ENCODE data around the gene BCL2L11.
"Not testable (repeated sequence)": the region's sequence is repeated elsewhere in the genome, so short reads cannot be mapped to it uniquely, and the experiment has no call there.

BCL2L11 gene

GRCh38 chr2:111120253-111121027, at the start of gene BCL2L11:
Gene BCL2L11 (plus strand): TSS chr2:111120914. CDS start chr2:111123746, 2,832 bp downstream.
- peak; percentile 85 to 87 for DNase-seq (ENCODE audit: low read depth in 2 of 2)

GRCh38 chr2:111071600-111072171, 49.0 kb upstream of the BCL2L11 start:
- no peak for DNase-seq (ENCODE audit: low read depth in 2 of 2)

GRCh38 chr2:111072220-111072871, 48.4 kb upstream of the BCL2L11 start:
- no peak for DNase-seq (ENCODE audit: low read depth in 2 of 2)

- DNase-seq (ENCODE audit: low read depth in 2 of 2), result not testable (repeated sequence)
These were observed 38.1 kb upstream of the BCL2L11 start for GRCh38 chr2:111082659-111083058.

GRCh38 chr2:111091811-111092211, 28.9 kb upstream of the BCL2L11 start:
- DNase-seq (ENCODE audit: low read depth in 2 of 2), result no peak

GRCh38 chr2:111094691-111095090, 26.0 kb upstream of the BCL2L11 start:
- DNase-seq (ENCODE audit: low read depth in 2 of 2), result no peak

- DNase-seq (ENCODE audit: low read depth in 2 of 2), result no peak
These were observed 25.3 kb upstream of the BCL2L11 start for GRCh38 chr2:111095434-111095833.

GRCh38 chr2:111099402-111099801, 21.3 kb upstream of the BCL2L11 start:
- DNase-seq (ENCODE audit: low read depth in 2 of 2), result no peak

- no peak for DNase-seq (ENCODE audit: low read depth in 2 of 2)
These were observed 20.5 kb upstream of the BCL2L11 start for GRCh38 chr2:111100087-111100764.

- peak in 1 of 2 donors; percentile 7 for DNase-seq (ENCODE audit: low read depth in 2 of 2)
These were observed 19.9 kb upstream of the BCL2L11 start for GRCh38 chr2:111100765-111101162.

GRCh38 chr2:111101592-111101991, 19.1 kb upstream of the BCL2L11 start:
- peak in 1 of 2 donors; percentile 14 for DNase-seq (ENCODE audit: low read depth in 2 of 2)

GRCh38 chr2:111102216-111102615, 18.5 kb upstream of the BCL2L11 start:
- no peak for DNase-seq (ENCODE audit: low read depth in 2 of 2)

GRCh38 chr2:111105926-111106325, 14.8 kb upstream of the BCL2L11 start:
- no peak for DNase-seq (ENCODE audit: low read depth in 2 of 2)

GRCh38 chr2:111106706-111107105, 14.0 kb upstream of the BCL2L11 start:
- DNase-seq (ENCODE audit: low read depth in 2 of 2), result no peak

GRCh38 chr2:111108745-111109271, 11.9 kb upstream of the BCL2L11 start:
- DNase-seq (ENCODE audit: low read depth in 2 of 2), result no peak

- DNase-seq (ENCODE audit: low read depth in 2 of 2), result no peak
These were observed 9.5 kb upstream of the BCL2L11 start for GRCh38 chr2:111111101-111111755.

- no peak for DNase-seq (ENCODE audit: low read depth in 2 of 2)
These were observed 6.9 kb upstream of the BCL2L11 start for GRCh38 chr2:111113838-111114237.

- DNase-seq (ENCODE audit: low read depth in 2 of 2), result no peak
These were observed 4.5 kb upstream of the BCL2L11 start for GRCh38 chr2:111116011-111116746.

- DNase-seq (ENCODE audit: low read depth in 2 of 2), result peak; percentile 46 to 51
These were observed 3.7 kb upstream of the BCL2L11 start for GRCh38 chr2:111116843-111117597.
